IMR-90 (cell line): ENCODE data around the gene KLK13. TPM values are rescaled to one million over a fixed set of nuclear protein-coding genes. Genes with fewer than 3 reads are reported as not detected.

ENCODE experiments used
- ATAC-seq: fragments of 200-7000 bp; cut with Tn5 transposase; 2 replicates; pipeline ENCODE4 v1.9.1; 2020; ENCODE audit warnings: low read depth, mild to moderate bottlenecking, moderate library complexity
- BruUV-seq: library from RNA; stranded (reverse); fragments of 400-500 nt; replicated peaks from 2 replicates; lab custom pipeline; 2021; lab: Mats Ljungman, UMichigan
- CTCF ChIA-PET: fragments of 300-600 bp; formaldehyde crosslinking; extraction: SDS; loops from one replicate; lab custom pipeline; 2021; ENCODE audit warnings: antibody characterized with exemption; lab: Yijun Ruan, JAX
- POLR2A ChIA-PET: fragments of 300-600 bp; sonication (Branson Sonifier 250); formaldehyde crosslinking; loops from one replicate; lab custom pipeline; 2022; ENCODE audit warnings: antibody characterized with exemption; ENCODE audit not compliant: unreplicated experiment; lab: Charles Lee
- DNase-seq: peaks from one replicate; pipeline ENCODE4 v3.0.0; 2013
- H2AFZ ChIP-seq: replicated peaks from 2 replicates; pipeline ENCODE3; 2013; ENCODE audit warnings: low read length, mild to moderate bottlenecking; ENCODE audit not compliant: poor library complexity
- H2AK5ac ChIP-seq: 2 replicates; pipeline ENCODE4 v1.6.1; 2013; ENCODE audit warnings: low read depth, low read length, inconsistent platforms
- H2AK9ac ChIP-seq: replicated peaks from 2 replicates; pipeline ENCODE3; 2013; ENCODE audit warnings: mild to moderate bottlenecking, low read depth, low read length, moderate library complexity; ENCODE audit not compliant: poor library complexity
- H2BK120ac ChIP-seq: 2 replicates; pipeline ENCODE4 v1.6.1; 2013; ENCODE audit warnings: low read depth, low read length, inconsistent platforms
- H2BK15ac ChIP-seq: 3 replicates; pipeline ENCODE4 v1.6.1; 2013; ENCODE audit warnings: low read depth, low read length, inconsistent platforms
- H2BK20ac ChIP-seq: 2 replicates; pipeline ENCODE4 v1.6.1; 2013; ENCODE audit warnings: low read depth, mild to moderate bottlenecking, inconsistent platforms, low read length, moderate library complexity
- H2BK5ac ChIP-seq: 2 replicates; pipeline ENCODE4 v1.6.1; 2013; ENCODE audit warnings: mild to moderate bottlenecking, low read depth, low read length, inconsistent platforms; ENCODE audit not compliant: poor library complexity, severe bottlenecking
- H3K14ac ChIP-seq: replicated peaks from 2 replicates; pipeline ENCODE4 v1.6.1; 2013; ENCODE audit warnings: low read depth, low read length, inconsistent platforms
- H3K18ac ChIP-seq: 2 replicates; pipeline ENCODE4 v1.6.1; 2013; ENCODE audit warnings: low read depth, low read length, control low read depth
- H3K23ac ChIP-seq: 2 replicates; pipeline ENCODE4 v1.6.1; 2013; ENCODE audit warnings: low read depth, low read length, inconsistent platforms
- H3K27ac ChIP-seq: 2 replicates; pipeline ENCODE4 v1.5.1; 2013; ENCODE audit warnings: mild to moderate bottlenecking, control low read depth, low read length; ENCODE audit not compliant: insufficient read depth
- H3K27me3 ChIP-seq: 2 replicates; pipeline ENCODE4 v1.6.1; 2013; ENCODE audit warnings: low read length; ENCODE audit not compliant: control insufficient read depth, insufficient read depth
- H3K36me3 ChIP-seq: 2 replicates; pipeline ENCODE4 v1.6.1; 2013; ENCODE audit warnings: low read length, mixed read lengths; ENCODE audit not compliant: control insufficient read depth, insufficient read depth
- H3K4ac ChIP-seq: 2 replicates; pipeline ENCODE4 v1.6.1; 2013; ENCODE audit warnings: low read depth, low read length, inconsistent platforms
- H3K4me1 ChIP-seq: 2 replicates; pipeline ENCODE4 v1.6.1; 2013; ENCODE audit warnings: low read length, mixed read lengths; ENCODE audit not compliant: control insufficient read depth, insufficient read depth
- H3K4me2 ChIP-seq: 2 replicates; pipeline ENCODE4 v1.6.1; 2013; ENCODE audit warnings: low read depth, mild to moderate bottlenecking, control low read depth, low read length, moderate library complexity
- H3K4me3 ChIP-seq: 2 replicates; pipeline ENCODE4 v1.5.1; 2013; ENCODE audit warnings: low read depth, mild to moderate bottlenecking, control low read depth, low read length, moderate library complexity; ENCODE audit not compliant: insufficient read depth
- H3K56ac ChIP-seq: 2 replicates; pipeline ENCODE4 v1.6.1; 2013; ENCODE audit warnings: low read length, inconsistent platforms; ENCODE audit not compliant: insufficient read depth; ENCODE audit errors: extremely low read depth
- H3K79me1 ChIP-seq, 2 experiments: 2 replicates each; pipeline ENCODE4 v1.6.1; 2013; ENCODE audit warnings: low read length in 2 of 2, inconsistent platforms in 1 of 2, low read depth in 1 of 2
- H3K9ac ChIP-seq: 2 replicates; pipeline ENCODE4 v1.6.1; 2013; ENCODE audit warnings: low read depth, low read length, control low read depth
- H3K9me1 ChIP-seq: 2 replicates; pipeline ENCODE4 v1.6.1; 2013; ENCODE audit warnings: low read length, inconsistent platforms; ENCODE audit not compliant: insufficient read depth
- H3K9me3 ChIP-seq: 2 replicates; pipeline ENCODE4 v1.6.1; 2013; ENCODE audit warnings: low read length; ENCODE audit not compliant: control insufficient read depth, insufficient read depth
- H4K20me1 ChIP-seq: 2 replicates; pipeline ENCODE4 v1.6.1; 2013; ENCODE audit warnings: low read length, inconsistent platforms; ENCODE audit not compliant: insufficient read depth
- H4K5ac ChIP-seq: 2 replicates; pipeline ENCODE4 v1.6.1; 2013; ENCODE audit warnings: mild to moderate bottlenecking, low read depth, low read length, control low read depth
- H4K8ac ChIP-seq, 2 experiments: 2 replicates each; pipeline ENCODE4 v1.6.1; 2013; ENCODE audit warnings: low read depth in 2 of 2, low read length in 2 of 2, control low read depth in 1 of 2, inconsistent platforms in 1 of 2
- H4K91ac ChIP-seq: 2 replicates; pipeline ENCODE4 v1.6.1; 2013; ENCODE audit warnings: low read depth, low read length, inconsistent platforms; ENCODE audit not compliant: insufficient read depth
- BHLHE40 ChIP-seq: fragments of 150-350 bp; IDR thresholded peaks from 2 replicates; pipeline ENCODE4 v1.6.1; 2016; ENCODE audit warnings: mild to moderate bottlenecking, low read depth, low read length
- CEBPB ChIP-seq: IDR thresholded peaks from 2 replicates; pipeline ENCODE4 v1.6.1; 2012; ENCODE audit warnings: low read depth, low read length, improper control_type of control experiment
- FOS ChIP-seq: fragments of 150-350 bp; IDR thresholded peaks from 2 replicates; pipeline ENCODE4 v1.6.1; 2016; ENCODE audit warnings: low read depth, low read length
- MAZ ChIP-seq: IDR thresholded peaks from 2 replicates; pipeline ENCODE4 v1.6.1; 2012; ENCODE audit warnings: low read depth, mild to moderate bottlenecking, low read length, improper control_type of control experiment, moderate library complexity, borderline replicate concordance
- NFE2L2 ChIP-seq: fragments of 150-350 bp; IDR thresholded peaks from 2 replicates; pipeline ENCODE4 v1.6.1; 2016; ENCODE audit warnings: low read depth, mild to moderate bottlenecking, low read length
- RAD21 ChIP-seq: IDR thresholded peaks from 2 replicates; pipeline ENCODE4 v1.6.1; 2012; ENCODE audit warnings: low read length, improper control_type of control experiment
- WGBS, 2 experiments: methylation state at CpG; one replicate each; pipeline versions ENCODE4 v1.1.5 to v1.1.7; 2013; ENCODE audit warnings: missing lambda C conversion rate in 2 of 2; ENCODE audit not compliant: insufficient read length in 1 of 2; ENCODE audit errors: extremely low coverage in 2 of 2; 5-methylcytosine and 5-hydroxymethylcytosine counted together
- dilution Hi-C: fragments of 300-500 bp; cut with HindIII; formaldehyde crosslinking; loops from one replicate; pipeline ENCODE4 v1.14.3; 2018; ENCODE audit warnings: low sequenced_read_pairs; ENCODE audit not compliant: unreplicated experiment
- in situ Hi-C: fragments of 300-500 bp; cut with MboI; formaldehyde crosslinking; loops from 3 replicates; pipeline ENCODE4 v1.14.3; 2019; ENCODE audit warnings: low sequenced_read_pairs, inconsistent platforms, mixed read lengths
- intact Hi-C: fragments of 100-400 bp; cut with micrococcal nuclease; formaldehyde crosslinking; loops from 2 replicates; pipeline ENCODE4 v1.10.0; 2022
- polyA plus RNA-seq, 3 experiments: library from polyadenylated mRNA; depleted of rRNA; stranded (reverse); fragments of >200 nt; gene quantifications; 2 replicates each; pipeline ENCODE4 v1.2.3, GENCODE V29; 2012; ENCODE audit warnings: low replicate concordance in 1 of 3
- total RNA-seq: library from RNA; depleted of rRNA; stranded (reverse); fragments of >200 nt; gene quantifications from 2 replicates; pipeline ENCODE4 v1.2.3, GENCODE V29; 2012
- TF ChIP-seq, protein P1 (sequence below): fragments of 150-350 bp; IDR thresholded peaks from 2 replicates; pipeline ENCODE4 v1.6.1; 2016; ENCODE audit warnings: low read depth, mild to moderate bottlenecking, low read length, moderate library complexity, borderline replicate concordance

The KLK13 gene
- total and polyA plus RNA-seq, 2 of the 4 experiments (the other 2 are of a cell fraction), result not detected

DNA sequence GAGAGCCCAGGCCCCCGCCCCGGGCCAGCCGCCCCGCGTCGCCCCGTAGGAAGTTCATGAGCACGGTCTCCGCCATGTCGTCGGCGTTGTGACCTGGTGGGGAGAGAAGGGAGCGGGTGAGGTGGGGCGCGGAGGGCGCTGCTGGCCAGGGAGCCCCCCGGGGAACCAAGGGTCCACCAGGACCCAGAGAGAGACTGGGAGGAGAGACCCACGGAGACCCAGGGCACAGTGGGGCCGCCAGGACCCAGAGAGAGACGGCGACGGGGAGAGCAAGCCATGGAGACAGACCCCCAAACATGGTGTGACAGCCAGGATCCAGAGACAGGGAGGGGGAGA, 34.1 kb upstream of the KLK13 start:
- no peak overlapping the region for H3K9ac ChIP-seq
- CTCF ChIA-PET, result no interaction called here
- no peak overlapping the region for H2AFZ ChIP-seq
- no peaks in the 10 kb centered on the region for H3K27me3 ChIP-seq
- H2AK5ac ChIP-seq, result no peak overlapping the region
- TF ChIP-seq FOS (no peak), NFE2L2 (no peak), BHLHE40 (no peak), CEBPB (no peak), MAZ (no peak), RAD21 (no peak)
- TF ChIP-seq, protein P1, sequence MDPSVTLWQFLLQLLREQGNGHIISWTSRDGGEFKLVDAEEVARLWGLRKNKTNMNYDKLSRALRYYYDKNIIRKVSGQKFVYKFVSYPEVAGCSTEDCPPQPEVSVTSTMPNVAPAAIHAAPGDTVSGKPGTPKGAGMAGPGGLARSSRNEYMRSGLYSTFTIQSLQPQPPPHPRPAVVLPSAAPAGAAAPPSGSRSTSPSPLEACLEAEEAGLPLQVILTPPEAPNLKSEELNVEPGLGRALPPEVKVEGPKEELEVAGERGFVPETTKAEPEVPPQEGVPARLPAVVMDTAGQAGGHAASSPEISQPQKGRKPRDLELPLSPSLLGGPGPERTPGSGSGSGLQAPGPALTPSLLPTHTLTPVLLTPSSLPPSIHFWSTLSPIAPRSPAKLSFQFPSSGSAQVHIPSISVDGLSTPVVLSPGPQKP, result no peak
- no peak overlapping the region for H3K23ac ChIP-seq
- no peak overlapping the region for H3K4ac ChIP-seq
- H3K9me1 ChIP-seq, result no peaks in the 10 kb centered on the region; the same call in 1 of the 2 replicates
- H3K9me3 ChIP-seq, result no peaks in the 10 kb centered on the region
- H3K4me3 ChIP-seq, result no peak overlapping the region
- peaks cover 7 to 39% of the 10 kb centered on the region in 2 experiments; a peak in 3 of 4 replicates for H3K79me1 ChIP-seq
- no peak overlapping the region for H2AK9ac ChIP-seq
- 76% methylated on average over 5 of the region's 22 CpGs; no CpG with 5 or more reads in 1 of the 2 experiments for WGBS, 2 experiments
- intact Hi-C loops (loop anchor here (5.0 kb wide), 1 partner anchor 167 kb away; no protein-coding TSS in a partner anchor), in situ Hi-C loops (no loop called here), dilution Hi-C loops (no loop called here)
- H2BK5ac ChIP-seq, result no peak overlapping the region
- no peak overlapping the region for H2BK120ac ChIP-seq
- H3K27ac ChIP-seq, result no peak overlapping the region
- H4K91ac ChIP-seq, result no peak overlapping the region
- ATAC-seq (no peak), DNase-seq (no peak)
- H2BK15ac ChIP-seq, result no peak overlapping the region
- H3K4me1 ChIP-seq, result no peaks in the 10 kb centered on the region
- no peak overlapping the region for H3K4me2 ChIP-seq
- H3K18ac ChIP-seq, result no peak overlapping the region
- no peak overlapping the region for H3K56ac ChIP-seq
- H4K8ac ChIP-seq, result no peak overlapping the region
- H3K14ac ChIP-seq, result no peak overlapping the region
- no TSS peak for BruUV-seq
- no peak overlapping the region for H4K5ac ChIP-seq
- H3K36me3 ChIP-seq, result peaks cover 22% of the 10 kb centered on the region
- POLR2A ChIA-PET, result no interaction called here
- no peak overlapping the region for H2BK20ac ChIP-seq
- H4K20me1 ChIP-seq, result peaks cover 25% of the 10 kb centered on the region
